Activated B cell treated with CpG ODN at 0.5 μM for 24 hours (primary cell): ENCODE measurements around the gene QSOX2. TPM values are rescaled to one million over a fixed set of nuclear protein-coding genes. Genes with fewer than 3 reads are reported as not detected.

Source experiments
- ATAC-seq: fragments of 200-7000 bp; cut with Tn5 transposase; one replicate; pipeline ENCODE4 v1.10.0; 2021; ENCODE audit warnings: low read depth, mild to moderate bottlenecking, moderate library complexity
- CTCF ChIA-PET: fragments of 350-600 bp; sonication (Branson Sonifier 250); formaldehyde crosslinking; loops from one replicate; lab custom pipeline; 2021; ENCODE audit warnings: antibody characterized with exemption; lab: Charles Lee
- POLR2A ChIA-PET: fragments of 350-600 bp; sonication (Branson Sonifier 250); formaldehyde crosslinking; loops from one replicate; lab custom pipeline; 2021; ENCODE audit warnings: antibody characterized with exemption; lab: Charles Lee
- DNase-seq: peaks from one replicate; pipeline ENCODE4 v3.0.0; 2022
- H3K27ac Mint-ChIP-seq: one replicate; pipeline ENCODE4 v1.8.0; 2020; ENCODE audit warnings: mixed read lengths
- H3K27me3 Mint-ChIP-seq: one replicate; pipeline ENCODE4 v1.8.0; 2021; ENCODE audit warnings: mixed read lengths
- H3K36me3 Mint-ChIP-seq: one replicate; pipeline ENCODE4 v1.8.0; 2021; ENCODE audit warnings: low read depth, mixed read lengths
- H3K4me1 Mint-ChIP-seq: one replicate; pipeline ENCODE4 v1.8.0; 2021; ENCODE audit warnings: mixed read lengths
- H3K4me3 Mint-ChIP-seq: one replicate; pipeline ENCODE4 v1.8.0; 2020; ENCODE audit warnings: mild to moderate bottlenecking, mixed read lengths
- H3K9me3 Mint-ChIP-seq: one replicate; pipeline ENCODE4 v1.8.0; 2020; ENCODE audit warnings: mixed read lengths
- CTCF ChIP-seq: fragments of 200-600 bp; IDR thresholded peaks from one replicate; pipeline ENCODE4 v1.8.0; 2022; ENCODE audit warnings: antibody characterized with exemption, mild to moderate bottlenecking
- intact Hi-C: fragments of 100-400 bp; cut with micrococcal nuclease; formaldehyde crosslinking; loops from one replicate; pipeline ENCODE4 v1.15.1; 2024
- total RNA-seq: library from RNA; stranded (reverse); gene quantifications from 2 replicates; pipeline ENCODE4 v1.2.3, GENCODE V29; 2022

QSOX2 gene
- total RNA-seq, 1 donor from 2014 or later, result 49.1 TPM

GRCh38 chr9:136278894-136279293 is 33.3 kb upstream of the QSOX2 start:
- CTCF ChIA-PET, result interaction anchor here (0.6 kb wide), 1 partner anchor 108 kb away, joined by 4 read pairs; no protein-coding TSS in a partner anchor
- Mint-ChIP-seq H3K9me3 (no peaks in the 10 kb centered on the region), H3K27me3 (peaks cover 6% of the 10 kb centered on the region), H3K27ac (no peak overlapping the region), H3K4me3 (no peak overlapping the region), H3K36me3 (no peaks in the 10 kb centered on the region), H3K4me1 (peaks cover 21% of the 10 kb centered on the region)
- POLR2A ChIA-PET, result interaction anchor here (1.3 kb wide), 1 partner anchor 11 kb away, joined by 4 read pairs; no protein-coding TSS in a partner anchor
- ATAC-seq (no peak), DNase-seq (no peak)
- intact Hi-C loops, result no loop called here
- TF ChIP-seq CTCF, result no peak

DNA sequence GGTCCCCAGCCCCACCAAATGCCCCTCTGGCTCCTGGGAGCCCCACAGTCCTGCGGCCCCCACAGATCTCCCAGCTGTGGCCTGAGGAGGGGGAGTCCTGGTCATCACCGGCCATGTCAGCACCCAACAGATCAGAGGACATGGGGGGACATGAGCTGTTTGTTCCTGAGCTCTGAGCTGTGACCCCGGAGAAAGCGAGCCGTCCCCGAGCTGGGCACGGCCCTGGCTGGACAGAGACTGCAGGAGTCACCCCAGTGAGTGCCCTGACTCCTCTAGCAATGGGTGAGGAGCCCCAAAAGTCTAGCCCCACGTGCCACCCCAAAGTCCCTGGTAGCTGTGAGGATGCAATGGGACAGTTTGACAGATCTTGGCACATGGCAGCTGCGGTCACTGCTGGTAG is 32.6 kb upstream of the QSOX2 start:
- Mint-ChIP-seq H3K9me3 (no peaks in the 10 kb centered on the region), H3K27ac (no peak overlapping the region), H3K4me1 (peaks cover 16% of the 10 kb centered on the region), H3K4me3 (no peak overlapping the region), H3K36me3 (no peaks in the 10 kb centered on the region), H3K27me3 (peaks cover 3% of the 10 kb centered on the region)
- ChIA-PET CTCF (no interaction called here), POLR2A (interaction anchor here (1.3 kb wide), 1 partner anchor 11 kb away, joined by 4 read pairs; no protein-coding TSS in a partner anchor)
- no peak for TF ChIP-seq CTCF
- intact Hi-C loops, result no loop called here
- DNase-seq (no peak), ATAC-seq (no peak)

DNA sequence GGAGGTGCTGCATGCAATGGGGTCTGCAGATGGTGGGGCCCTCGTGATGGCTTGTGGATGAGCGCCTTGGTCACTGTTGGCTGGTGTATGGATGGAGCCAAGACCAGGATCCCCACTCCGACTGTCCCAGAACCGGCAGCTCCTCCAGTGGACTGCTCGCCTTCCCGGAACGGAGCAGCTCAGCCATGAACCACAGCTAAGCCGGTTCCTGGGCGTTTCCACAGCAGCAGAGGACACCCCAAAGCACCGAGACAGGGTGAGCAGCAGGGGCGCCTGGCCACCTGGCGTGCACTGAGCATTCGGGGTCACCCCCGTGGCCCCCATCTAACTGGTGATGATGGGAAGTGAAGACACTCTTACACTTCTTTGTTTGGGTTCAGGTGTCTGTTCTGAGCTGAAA is 32.1 kb upstream of the QSOX2 start:
- ChIA-PET POLR2A (no interaction called here), CTCF (interaction anchor here (1.0 kb wide), 1 partner anchor 10 kb away, joined by 3 read pairs; no protein-coding TSS in a partner anchor)
- no peak for DNase-seq
- intact Hi-C loops, result no loop called here
- H3K4me3 Mint-ChIP-seq, result no peak overlapping the region
- no peaks in the 10 kb centered on the region for H3K9me3 Mint-ChIP-seq
- no peak for TF ChIP-seq CTCF
- H3K4me1 Mint-ChIP-seq, result peaks cover 11% of the 10 kb centered on the region
- ATAC-seq, result no peak
- H3K27ac Mint-ChIP-seq, result no peak overlapping the region
- no peaks in the 10 kb centered on the region for H3K36me3 Mint-ChIP-seq
- H3K27me3 Mint-ChIP-seq, result peaks cover 3% of the 10 kb centered on the region

DNA sequence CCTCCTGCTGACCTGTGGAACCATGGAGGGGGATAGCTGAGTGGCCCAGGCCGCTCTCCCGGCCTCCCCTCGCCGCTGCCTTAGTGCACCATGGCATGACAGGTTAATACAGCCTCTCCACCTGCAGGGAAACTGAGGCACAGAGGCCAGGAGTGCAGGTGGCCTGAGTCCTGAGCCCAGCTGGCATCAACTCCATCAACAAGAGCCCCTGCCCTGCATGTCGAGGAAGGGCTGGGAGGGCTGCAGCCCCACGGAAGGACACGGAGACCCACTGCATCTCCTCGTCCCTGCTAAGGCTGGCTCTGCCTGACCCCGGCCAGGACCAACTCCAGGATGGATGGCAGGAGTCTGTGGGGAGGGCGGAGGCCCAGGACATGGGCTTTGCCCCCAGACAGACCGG is 31.1 kb upstream of the QSOX2 start:
- no peak overlapping the region for H3K27ac Mint-ChIP-seq
- POLR2A ChIA-PET, result no interaction called here
- peaks cover 2% of the 10 kb centered on the region for H3K4me1 Mint-ChIP-seq
- H3K4me3 Mint-ChIP-seq, result no peak overlapping the region
- no peak for TF ChIP-seq CTCF
- intact Hi-C loops, result no loop called here
- H3K36me3 Mint-ChIP-seq, result no peaks in the 10 kb centered on the region
- peaks cover 3% of the 10 kb centered on the region for H3K27me3 Mint-ChIP-seq
- H3K9me3 Mint-ChIP-seq, result no peaks in the 10 kb centered on the region
- ATAC-seq (no peak), DNase-seq (no peak)
- CTCF ChIA-PET, result no interaction called here

DNA sequence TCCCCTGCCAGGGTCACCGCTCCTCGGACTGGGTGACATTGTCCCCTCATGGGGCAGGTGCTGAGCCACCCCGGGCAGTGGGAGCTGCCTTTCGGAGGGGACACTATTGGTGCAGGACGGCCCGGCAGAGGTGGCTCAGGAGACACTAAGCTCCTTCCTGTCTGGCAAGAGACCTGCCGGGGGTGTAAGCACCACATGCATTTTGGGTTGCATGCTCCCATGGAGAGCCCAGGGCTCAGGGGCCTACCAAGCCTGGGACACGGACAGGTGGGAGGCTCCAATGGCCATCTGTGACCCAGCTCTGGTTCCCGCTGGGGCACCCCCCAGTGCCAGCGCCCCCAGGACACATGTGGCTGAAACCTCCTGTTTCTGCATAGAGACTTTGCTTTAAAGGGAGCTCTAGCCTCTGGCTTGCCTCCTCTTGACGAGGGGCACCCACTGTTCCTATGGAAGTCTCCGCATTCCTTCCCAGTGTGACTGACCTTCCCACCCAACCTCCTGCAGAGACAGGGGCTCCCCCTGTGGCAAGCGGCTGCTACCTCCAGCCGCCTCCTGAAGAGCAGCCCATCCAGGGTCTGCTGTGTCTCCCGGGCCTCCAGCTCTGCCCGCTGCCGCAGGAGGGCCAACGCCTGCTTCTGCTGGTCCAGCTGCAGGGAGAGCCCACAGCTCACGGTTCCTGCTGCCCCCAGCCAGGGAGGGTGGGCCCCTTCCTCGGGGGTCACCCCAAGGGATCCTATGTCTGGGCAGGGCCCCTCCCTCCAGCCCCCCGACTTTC is 30.2 kb upstream of the QSOX2 start:
- Mint-ChIP-seq H3K4me1 (no peaks in the 10 kb centered on the region), H3K27me3 (peaks cover 3% of the 10 kb centered on the region), H3K27ac (no peak overlapping the region), H3K4me3 (no peak overlapping the region), H3K9me3 (no peaks in the 10 kb centered on the region), H3K36me3 (no peaks in the 10 kb centered on the region)
- no peak for TF ChIP-seq CTCF
- intact Hi-C loops, result no loop called here
- ATAC-seq, result no peak
- DNase-seq, result no peak
- ChIA-PET POLR2A (no interaction called here), CTCF (no interaction called here)
